Mesenchymal stem cell (in vitro differentiated cells and primary cell): ENCODE data around the gene PANX3.

Experiments
- DNase-seq: peaks from one replicate; pipeline ENCODE4 v3.0.0-alpha.2; 2013
- H2AFZ ChIP-seq: one replicate; pipeline ENCODE4 v1.6.1; 2013; ENCODE audit warnings: low read depth, mild to moderate bottlenecking, control low read depth, inconsistent platforms, low read length, moderate library complexity
- H2AK5ac ChIP-seq: 2 replicates; pipeline ENCODE4 v1.6.1; 2013; ENCODE audit warnings: low read length, moderate library complexity, mild to moderate bottlenecking, inconsistent platforms; ENCODE audit not compliant: severe bottlenecking
- H2BK120ac ChIP-seq: one replicate; pipeline ENCODE4 v1.6.1; 2013; ENCODE audit warnings: low read depth, mild to moderate bottlenecking, inconsistent platforms, low read length, moderate library complexity
- H2BK12ac ChIP-seq, 2 experiments: one replicate each; pipeline ENCODE4 v1.6.1; 2013; ENCODE audit warnings: inconsistent platforms in 2 of 2, low read length in 2 of 2, mild to moderate bottlenecking in 2 of 2, moderate library complexity in 2 of 2, control low read depth in 1 of 2
- H2BK15ac ChIP-seq: one replicate; pipeline ENCODE4 v1.6.1; 2013; ENCODE audit warnings: mild to moderate bottlenecking, low read depth, inconsistent platforms; ENCODE audit not compliant: poor library complexity, severe bottlenecking
- H2BK5ac ChIP-seq: 2 replicates; pipeline ENCODE4 v1.6.1; 2013; ENCODE audit warnings: low read depth, mild to moderate bottlenecking, low read length, control low read depth, inconsistent platforms; ENCODE audit not compliant: poor library complexity, severe bottlenecking
- H3K14ac ChIP-seq, 2 experiments: one replicate each; pipeline ENCODE4 v1.6.1; 2013; ENCODE audit warnings: inconsistent platforms in 2 of 2, low read length in 2 of 2, control low read depth in 1 of 2, mild to moderate bottlenecking in 1 of 2, moderate library complexity in 1 of 2
- H3K18ac ChIP-seq, 2 experiments: one replicate each; pipeline ENCODE4 v1.6.1; 2013; ENCODE audit warnings: inconsistent platforms in 2 of 2, low read length in 2 of 2, control low read depth in 1 of 2, low read depth in 1 of 2, mild to moderate bottlenecking in 1 of 2
- H3K23ac ChIP-seq, 2 experiments: one replicate each; pipeline ENCODE4 v1.6.1; 2013; ENCODE audit warnings: inconsistent platforms in 2 of 2, low read length in 2 of 2, mild to moderate bottlenecking in 2 of 2, moderate library complexity in 2 of 2, control low read depth in 1 of 2
- H3K27ac ChIP-seq: 2 replicates; pipeline ENCODE4 v1.5.1; 2013; ENCODE audit warnings: mild to moderate bottlenecking, moderate library complexity, low read length, control low read depth, inconsistent platforms; ENCODE audit not compliant: poor library complexity, severe bottlenecking
- H3K27me3 ChIP-seq, 2 experiments: 2 replicates each; pipeline versions ENCODE4 v1.6.1 to v1.7.0; 2013; ENCODE audit warnings: low read length in 2 of 2, mild to moderate bottlenecking in 2 of 2, moderate library complexity in 2 of 2, control low read depth in 1 of 2, inconsistent platforms in 1 of 2; ENCODE audit not compliant: control insufficient read depth in 1 of 2, insufficient read depth in 1 of 2
- H3K36me3 ChIP-seq, 2 experiments: 2 replicates each; pipeline versions ENCODE4 v1.6.1 to v1.7.0; 2013; ENCODE audit warnings: low read length in 2 of 2, control low read depth in 1 of 2, inconsistent platforms in 1 of 2, low read depth in 1 of 2, mild to moderate bottlenecking in 1 of 2; ENCODE audit not compliant: insufficient read depth in 2 of 2, control insufficient read depth in 1 of 2
- H3K4ac ChIP-seq, 2 experiments: one replicate each; pipeline ENCODE4 v1.6.1; 2013; ENCODE audit warnings: inconsistent platforms in 2 of 2, low read length in 2 of 2, mild to moderate bottlenecking in 2 of 2, moderate library complexity in 2 of 2, control low read depth in 1 of 2, low read depth in 1 of 2
- H3K4me1 ChIP-seq: 2 replicates; pipeline ENCODE4 v1.6.1; 2013; ENCODE audit warnings: low read depth, low read length, control low read depth; ENCODE audit not compliant: control insufficient read depth, insufficient read depth
- H3K4me2 ChIP-seq: 2 replicates; pipeline ENCODE4 v1.6.1; 2013; ENCODE audit warnings: low read length, mild to moderate bottlenecking, inconsistent platforms; ENCODE audit not compliant: poor library complexity, severe bottlenecking
- H3K4me3 ChIP-seq, 2 experiments: 2 replicates each; pipeline versions ENCODE4 v1.5.1 to v1.7.0; 2013; ENCODE audit warnings: low read length in 2 of 2, mild to moderate bottlenecking in 2 of 2, control low read depth in 1 of 2, low read depth in 1 of 2; ENCODE audit not compliant: insufficient read depth in 1 of 2
- H3K79me1 ChIP-seq: replicated peaks from 2 replicates; pipeline ENCODE4 v1.6.1; 2013; ENCODE audit warnings: mild to moderate bottlenecking, control low read depth, low read length, inconsistent platforms; ENCODE audit not compliant: poor library complexity, severe bottlenecking
- H3K9ac ChIP-seq: 2 replicates; pipeline ENCODE4 v1.7.0; 2013; ENCODE audit warnings: mild to moderate bottlenecking, low read length, moderate library complexity
- H3K9me3 ChIP-seq: 2 replicates; pipeline ENCODE4 v1.7.0; 2013; ENCODE audit warnings: mild to moderate bottlenecking, low read length; ENCODE audit not compliant: control insufficient read depth
- H4K8ac ChIP-seq: one replicate; pipeline ENCODE4 v1.6.1; 2013; ENCODE audit warnings: inconsistent platforms, mild to moderate bottlenecking, low read length, moderate library complexity
- H4K91ac ChIP-seq: one replicate; pipeline ENCODE4 v1.6.1; 2013; ENCODE audit warnings: mild to moderate bottlenecking, low read length, inconsistent platforms
- WGBS: methylation state at CpG from one replicate; pipeline ENCODE4 v1.1.7; 2013; ENCODE audit warnings: mixed read lengths; 5-methylcytosine and 5-hydroxymethylcytosine counted together

PANX3 gene

DNA sequence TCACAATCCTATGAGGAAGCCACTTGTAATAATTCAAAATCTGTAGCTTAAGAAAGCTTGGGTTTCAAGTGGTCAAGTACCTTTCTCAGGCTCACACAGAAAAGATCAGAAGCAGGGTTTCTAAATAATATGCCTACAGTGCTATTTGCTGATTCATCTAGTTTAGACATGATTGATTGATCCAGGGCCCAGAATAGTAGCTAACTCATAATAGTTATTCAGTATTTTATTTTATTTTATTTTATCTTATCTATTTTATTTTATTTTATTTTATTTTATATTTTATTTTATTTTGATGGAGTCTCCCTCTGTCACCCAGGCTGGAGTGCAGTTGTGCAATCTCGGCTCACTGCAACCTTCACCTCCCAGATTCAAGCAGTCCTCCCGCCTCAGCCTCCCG is 15.9 kb upstream of the PANX3 start:
- Histone ChIP-seq H3K9me3 (no peaks in the 10 kb centered on the region), H2AK5ac (no peak overlapping the region), H3K9ac (no peak overlapping the region), H4K8ac (no peak overlapping the region), H2BK15ac (no peak overlapping the region), H3K23ac (no peak overlapping the region), H3K4me1 (no peaks in the 10 kb centered on the region), H3K4me2 (no peak overlapping the region), H3K18ac (no peak overlapping the region), H3K4ac (no peak overlapping the region), H2BK5ac (no peak overlapping the region), H2AFZ (no peak overlapping the region), H3K27me3 (no peaks in the 10 kb centered on the region), H4K91ac (no peak overlapping the region), H3K4me3 (no peak overlapping the region), H3K14ac (no peak overlapping the region), H3K79me1 (no peaks in the 10 kb centered on the region), H2BK12ac (no peak overlapping the region), H3K36me3 (no peaks in the 10 kb centered on the region), H3K27ac (no peak overlapping the region), H2BK120ac (no peak overlapping the region)
- WGBS: 91% methylated on average over 3 of the region's 3 CpGs
- DNase-seq: no peak

- no peak overlapping the region for H2BK12ac ChIP-seq
- H3K4me3 ChIP-seq: no peak overlapping the region
- no peaks in the 10 kb centered on the region for H3K36me3 ChIP-seq
- no peak overlapping the region for H3K9ac ChIP-seq
- DNase-seq: no peak
- no peak overlapping the region for H3K4ac ChIP-seq
- no peaks in the 10 kb centered on the region for H3K9me3 ChIP-seq
- H2BK5ac ChIP-seq: no peak overlapping the region
- no peak overlapping the region for H2BK120ac ChIP-seq
- no peak overlapping the region for H3K23ac ChIP-seq
- H4K8ac ChIP-seq: no peak overlapping the region
- no peak overlapping the region for H2AFZ ChIP-seq
- no peak overlapping the region for H2BK15ac ChIP-seq
- H3K4me1 ChIP-seq: no peaks in the 10 kb centered on the region
- no peak overlapping the region for H3K4me2 ChIP-seq
- H2AK5ac ChIP-seq: no peak overlapping the region
- no peak overlapping the region for H3K18ac ChIP-seq
- H3K14ac ChIP-seq: no peak overlapping the region
- H3K27me3 ChIP-seq: no peaks in the 10 kb centered on the region
- no peak overlapping the region for H4K91ac ChIP-seq
- H3K27ac ChIP-seq: no peak overlapping the region
- H3K79me1 ChIP-seq: no peaks in the 10 kb centered on the region
Measured at GRCh38 chr11:124597626-124598025, 13.6 kb upstream of the PANX3 start.

DNA sequence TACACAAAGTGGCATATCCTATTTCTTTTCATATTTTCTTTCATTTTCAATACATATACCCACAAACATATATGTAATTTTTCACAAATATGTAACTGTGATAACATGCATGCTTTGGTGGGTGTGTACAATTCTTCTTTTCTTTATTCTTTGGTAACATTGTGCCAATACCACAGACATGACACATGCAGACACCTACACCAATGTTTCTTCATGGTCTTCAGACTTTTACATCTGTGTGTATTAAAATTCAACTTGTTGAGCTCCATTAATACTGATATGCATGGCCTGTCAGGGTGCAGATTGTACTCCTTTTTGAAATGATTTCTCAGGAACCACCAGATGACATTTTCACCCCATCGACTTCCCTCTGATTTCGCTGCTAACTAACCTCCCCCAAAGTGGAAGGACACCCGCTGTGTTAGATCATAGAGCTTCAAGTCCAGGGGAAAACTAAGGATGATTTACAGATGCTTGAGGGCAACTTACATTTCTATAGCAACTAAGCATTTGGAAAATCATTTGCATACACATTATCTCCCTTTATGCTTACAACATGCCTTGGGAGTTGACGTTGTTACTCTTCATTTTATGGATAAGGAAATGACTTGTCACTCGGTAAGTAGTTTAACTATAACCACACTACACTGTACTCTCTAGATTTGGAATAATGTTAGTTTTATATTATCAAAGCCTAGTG is 10.5 kb upstream of the PANX3 start:
- Histone ChIP-seq H3K27ac (no peak overlapping the region), H2BK120ac (no peak overlapping the region), H2BK5ac (no peak overlapping the region), H3K4ac (no peak overlapping the region), H3K18ac (no peak overlapping the region), H3K14ac (no peak overlapping the region), H2BK15ac (no peak overlapping the region), H3K4me1 (no peaks in the 10 kb centered on the region), H3K4me3 (no peak overlapping the region), H3K9me3 (no peaks in the 10 kb centered on the region), H2AK5ac (no peak overlapping the region), H3K23ac (no peak overlapping the region), H2BK12ac (no peak overlapping the region), H4K91ac (no peak overlapping the region), H2AFZ (no peak overlapping the region), H4K8ac (no peak overlapping the region), H3K9ac (no peak overlapping the region), H3K36me3 (no peaks in the 10 kb centered on the region), H3K27me3 (no peaks in the 10 kb centered on the region), H3K79me1 (no peaks in the 10 kb centered on the region), H3K4me2 (no peak overlapping the region)
- DNase-seq: no peak
- 63% methylated on average over 4 of the region's 5 CpGs for WGBS

DNA sequence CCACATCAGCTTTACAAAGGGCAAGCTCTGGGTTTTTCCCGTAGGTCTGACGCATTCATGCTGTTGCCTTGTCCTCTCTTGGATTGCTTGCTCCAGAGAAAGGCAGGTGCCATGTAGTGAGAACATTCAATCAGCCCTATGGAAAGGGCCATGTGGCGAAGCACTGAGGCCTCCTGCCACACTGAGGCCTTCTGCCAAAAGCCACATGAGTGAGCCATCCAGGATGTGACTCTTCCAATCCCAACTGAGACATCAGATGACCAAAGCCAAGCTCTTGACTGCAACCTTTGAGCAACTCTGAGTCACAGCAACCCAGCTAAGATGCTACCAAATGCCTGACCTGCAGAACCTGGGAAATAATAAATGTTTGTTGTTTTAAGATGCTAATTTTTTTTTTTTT is 9.0 kb upstream of the PANX3 start:
- no peak overlapping the region for H3K9ac ChIP-seq
- H2AFZ ChIP-seq: no peak overlapping the region
- no peaks in the 10 kb centered on the region for H3K4me1 ChIP-seq
- no peak overlapping the region for H3K4me3 ChIP-seq
- no peak overlapping the region for H3K4ac ChIP-seq
- DNase-seq: no peak
- H4K91ac ChIP-seq: no peak overlapping the region
- no peaks in the 10 kb centered on the region for H3K36me3 ChIP-seq
- no peak overlapping the region for H2BK120ac ChIP-seq
- no peak overlapping the region for H2BK15ac ChIP-seq
- H3K9me3 ChIP-seq: no peaks in the 10 kb centered on the region
- no peaks in the 10 kb centered on the region for H3K79me1 ChIP-seq
- H3K27me3 ChIP-seq: no peaks in the 10 kb centered on the region
- no peak overlapping the region for H2BK5ac ChIP-seq
- no peak overlapping the region for H3K14ac ChIP-seq
- no peak overlapping the region for H3K18ac ChIP-seq
- no peak overlapping the region for H3K27ac ChIP-seq
- H4K8ac ChIP-seq: no peak overlapping the region
- no peak overlapping the region for H3K4me2 ChIP-seq
- 77% methylated on average over 3 of the region's 3 CpGs for WGBS
- no peak overlapping the region for H3K23ac ChIP-seq
- H2BK12ac ChIP-seq: no peak overlapping the region
- H2AK5ac ChIP-seq: no peak overlapping the region
